ENCODE data around the gene IPO5. TPM values are rescaled to one million over a fixed set of nuclear protein-coding genes. Genes with fewer than 3 reads are reported as not detected.

The IPO5 gene
- total and polyA plus RNA-seq, 12 donors, result 20.1 to 87.2 (median 74.0) TPM

GRCh38 chr13:98018293-98018692, 64.8 kb downstream of the IPO5 start:
- Histone ChIP-seq H3K4me3 (no peak overlapping the region), H3K9me3 (replicated peaks in 1 of 3) (no peaks in the 10 kb centered on the region), H3K27me3 (no peaks in the 10 kb centered on the region), H3K27ac (no peak overlapping the region), H3K4me1 (replicated peaks in 1 of 2) (peaks cover 0 to 3% of the 10 kb centered on the region in 2 donors), H3K36me3 (replicated peaks in 1 of 2) (peaks cover 0 to 56% of the 10 kb centered on the region in 2 donors)
- no peak for DNase-seq
- WGBS, 4 donors, result 94 to 96% (median 94%) methylated on average over 4 of the region's 4 CpGs
- intact Hi-C loops (cut with DNase I), result no loop called here
- TF ChIP-seq CTCF (IDR thresholded peaks at IDR 0.05), result no peak
- no peak for TF ChIP-seq POLR2A (IDR thresholded peaks at IDR 0.05)

DNA sequence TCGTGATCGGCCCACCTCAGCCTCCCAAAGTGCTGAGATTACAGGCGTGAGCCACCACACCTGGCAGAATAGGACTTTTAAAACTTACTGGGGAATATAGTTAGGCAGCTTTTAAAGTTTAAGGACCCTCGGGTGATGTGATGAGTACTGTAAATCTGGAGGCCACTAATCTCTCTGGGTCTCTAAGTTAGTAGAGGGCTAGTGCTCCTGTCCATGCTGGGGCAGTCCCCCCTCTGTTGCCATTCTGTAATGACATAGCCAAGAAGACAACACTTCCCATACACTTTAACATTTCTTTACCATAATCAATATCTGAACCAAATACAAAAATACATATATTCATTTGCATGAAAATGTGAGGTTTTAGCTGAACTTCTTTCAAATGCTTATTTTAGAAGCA, 65.7 kb downstream of the IPO5 start:
- peaks cover 0 to 47% of the 10 kb centered on the region in 2 donors for H3K36me3 ChIP-seq (replicated peaks in 1 of 2)
- DNase-seq, result no peak
- no peak overlapping the region for H3K27ac ChIP-seq
- no peak overlapping the region for H3K4me3 ChIP-seq
- H3K27me3 ChIP-seq, result no peaks in the 10 kb centered on the region
- 89 to 98% (median 92%) methylated on average over 4 of the region's 4 CpGs for WGBS, 4 donors
- intact Hi-C loops (cut with DNase I), result no loop called here
- peaks cover 0 to 3% of the 10 kb centered on the region in 2 donors for H3K4me1 ChIP-seq (replicated peaks in 1 of 2)
- H3K9me3 ChIP-seq (replicated peaks in 1 of 3), result no peaks in the 10 kb centered on the region
- TF ChIP-seq POLR2A (IDR thresholded peaks at IDR 0.05) (no peak), CTCF (IDR thresholded peaks at IDR 0.05) (no peak)

- no peak overlapping the region for H3K4me3 ChIP-seq
- H3K27ac ChIP-seq, result no peak overlapping the region
- peaks cover 0 to 3% of the 10 kb centered on the region in 2 donors for H3K4me1 ChIP-seq (replicated peaks in 1 of 2)
- intact Hi-C loops (cut with DNase I), result no loop called here
- no peaks in the 10 kb centered on the region for H3K9me3 ChIP-seq (replicated peaks in 1 of 3)
- H3K36me3 ChIP-seq (replicated peaks in 1 of 2), result peaks cover 0 to 46% of the 10 kb centered on the region in 2 donors
- no peak for DNase-seq
- no peaks in the 10 kb centered on the region for H3K27me3 ChIP-seq
- TF ChIP-seq POLR2A (IDR thresholded peaks at IDR 0.05), result no peak
- TF ChIP-seq CTCF (IDR thresholded peaks at IDR 0.05), result no peak
- 95 to 97% (median 95%) methylated on average over 3 of the region's 3 CpGs for WGBS, 4 donors
Measured at GRCh38 chr13:98020271-98020670, 66.8 kb downstream of the IPO5 start.

DNA sequence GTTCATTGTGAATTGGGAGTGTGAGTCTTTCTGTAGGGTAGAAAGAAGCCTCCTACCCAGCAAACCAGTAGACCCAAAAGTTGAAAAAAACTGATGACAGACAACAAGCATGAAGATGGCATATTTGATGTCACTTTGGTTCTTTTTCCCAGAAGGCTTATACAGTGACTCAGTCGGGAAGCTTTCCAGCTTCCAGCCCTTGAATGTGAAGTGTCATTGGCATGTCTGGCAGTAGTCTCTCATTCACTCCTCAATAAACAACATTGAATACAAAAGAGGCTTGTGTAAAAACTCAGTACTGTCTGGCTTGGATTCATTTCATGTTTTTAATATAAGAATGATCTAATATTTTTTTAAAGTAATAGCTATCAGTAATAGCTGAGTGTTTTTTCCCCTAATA, 68.7 kb downstream of the IPO5 start:
- no peaks in the 10 kb centered on the region for H3K9me3 ChIP-seq (replicated peaks in 1 of 3)
- H3K27ac ChIP-seq, result peak overlapping the region in 3 of 5 donors; percentile 20 to 43 (median 40)
- peak; percentile 63 to 88 (median 74) for DNase-seq
- TF ChIP-seq CTCF (IDR thresholded peaks at IDR 0.05) (no peak), POLR2A (IDR thresholded peaks at IDR 0.05) (no peak)
- H3K36me3 ChIP-seq (replicated peaks in 1 of 2), result peaks cover 0 to 28% of the 10 kb centered on the region in 2 donors
- 11 to 38% (median 34%) methylated on average over 1 of the region's 1 CpG for WGBS, 4 donors
- H3K4me3 ChIP-seq, result no peak overlapping the region
- intact Hi-C loops (cut with DNase I), result no loop called here
- H3K27me3 ChIP-seq, result no peaks in the 10 kb centered on the region
- H3K4me1 ChIP-seq (replicated peaks in 1 of 2), result peaks cover 0 to 3% of the 10 kb centered on the region in 2 donors

Measured in adrenal gland (tissue), 12 donors.